Calu3 (cell line): Measurements from ENCODE around the gene STIMATE. TPM values are rescaled to one million over a fixed set of nuclear protein-coding genes. Genes with fewer than 3 reads are reported as not detected.
A peak's percentile ranks its signal among the peaks of the same experiment; 100 is the strongest.

Experiments used
- BruUV-seq: library from RNA; stranded (reverse); fragments of 400-500 nt; replicated peaks from 2 replicates; lab custom pipeline; 2021; lab: Mats Ljungman, UMichigan
- CTCF ChIA-PET: fragments of 300-600 bp; sonication (Branson Sonifier 250); formaldehyde crosslinking; loops from one replicate; lab custom pipeline; 2022; ENCODE audit warnings: antibody characterized with exemption; lab: Charles Lee
- DNase-seq: peaks from one replicate; pipeline ENCODE4 v3.0.0; 2022
- H3K27ac Mint-ChIP-seq: one replicate; pipeline ENCODE4 v1.8.0; 2022; ENCODE audit warnings: mixed read lengths; ENCODE audit not compliant: unreplicated experiment
- H3K27me3 Mint-ChIP-seq: one replicate; pipeline ENCODE4 v1.8.0; 2022; ENCODE audit warnings: mixed read lengths; ENCODE audit not compliant: unreplicated experiment
- H3K36me3 Mint-ChIP-seq: one replicate; pipeline ENCODE4 v1.8.0; 2022; ENCODE audit warnings: mild to moderate bottlenecking, moderate library complexity, mixed read lengths; ENCODE audit not compliant: insufficient read depth, unreplicated experiment
- H3K4me1 Mint-ChIP-seq: one replicate; pipeline ENCODE4 v1.8.0; 2022; ENCODE audit warnings: mild to moderate bottlenecking, low read depth, mixed read lengths; ENCODE audit not compliant: unreplicated experiment
- H3K4me3 Mint-ChIP-seq: one replicate; pipeline ENCODE4 v1.8.0; 2022; ENCODE audit warnings: mild to moderate bottlenecking, low read depth, moderate library complexity, mixed read lengths; ENCODE audit not compliant: unreplicated experiment
- H3K9me3 Mint-ChIP-seq: one replicate; pipeline ENCODE4 v1.8.0; 2022; ENCODE audit warnings: low read depth, mixed read lengths; ENCODE audit not compliant: unreplicated experiment
- intact Hi-C: fragments of 100-400 bp; cut with micrococcal nuclease; formaldehyde crosslinking; loops from one replicate; pipeline ENCODE4 v1.10.0; 2022; ENCODE audit not compliant: unreplicated experiment
- total RNA-seq: library from RNA; stranded (reverse); gene quantifications from 2 replicates; pipeline ENCODE4 v1.2.3, GENCODE V29; 2022
- TF ChIP-seq, protein P1 (sequence below): fragments of 200-600 bp; IDR thresholded peaks from one replicate; pipeline ENCODE4 v1.8.0; 2022; ENCODE audit warnings: antibody characterized with exemption; ENCODE audit not compliant: unreplicated experiment

Gene STIMATE
- total RNA-seq, 1 experiment from 2014 or later: 11.7 TPM

DNA sequence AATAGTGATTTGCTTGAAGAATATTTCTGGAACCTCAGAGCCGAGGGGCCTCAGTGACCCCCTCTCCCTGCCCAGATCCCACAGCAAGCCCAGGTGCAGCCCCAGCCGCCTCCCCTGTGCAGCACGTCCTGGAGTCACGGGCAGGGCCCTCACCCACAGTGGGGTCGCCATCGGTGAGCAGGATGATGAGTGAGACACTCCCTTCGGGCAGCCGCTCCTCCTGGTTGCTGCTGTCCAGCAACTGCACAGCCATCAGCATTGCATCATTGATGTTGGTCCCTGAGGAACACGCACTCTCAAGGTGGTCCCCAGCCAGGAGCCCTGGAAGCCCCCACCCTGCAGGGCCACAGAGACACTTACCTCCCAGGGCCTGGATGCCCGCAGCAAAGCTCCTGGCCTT, 73.3 kb downstream of the STIMATE start:
- no TSS peak for BruUV-seq
- TF ChIP-seq, protein P1, sequence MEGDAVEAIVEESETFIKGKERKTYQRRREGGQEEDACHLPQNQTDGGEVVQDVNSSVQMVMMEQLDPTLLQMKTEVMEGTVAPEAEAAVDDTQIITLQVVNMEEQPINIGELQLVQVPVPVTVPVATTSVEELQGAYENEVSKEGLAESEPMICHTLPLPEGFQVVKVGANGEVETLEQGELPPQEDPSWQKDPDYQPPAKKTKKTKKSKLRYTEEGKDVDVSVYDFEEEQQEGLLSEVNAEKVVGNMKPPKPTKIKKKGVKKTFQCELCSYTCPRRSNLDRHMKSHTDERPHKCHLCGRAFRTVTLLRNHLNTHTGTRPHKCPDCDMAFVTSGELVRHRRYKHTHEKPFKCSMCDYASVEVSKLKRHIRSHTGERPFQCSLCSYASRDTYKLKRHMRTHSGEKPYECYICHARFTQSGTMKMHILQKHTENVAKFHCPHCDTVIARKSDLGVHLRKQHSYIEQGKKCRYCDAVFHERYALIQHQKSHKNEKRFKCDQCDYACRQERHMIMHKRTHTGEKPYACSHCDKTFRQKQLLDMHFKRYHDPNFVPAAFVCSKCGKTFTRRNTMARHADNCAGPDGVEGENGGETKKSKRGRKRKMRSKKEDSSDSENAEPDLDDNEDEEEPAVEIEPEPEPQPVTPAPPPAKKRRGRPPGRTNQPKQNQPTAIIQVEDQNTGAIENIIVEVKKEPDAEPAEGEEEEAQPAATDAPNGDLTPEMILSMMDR: no peak
- intact Hi-C loops: no loop called here
- H3K27ac Mint-ChIP-seq: no peak overlapping the region
- no peaks in the 10 kb centered on the region for H3K27me3 Mint-ChIP-seq
- no peak overlapping the region for H3K4me3 Mint-ChIP-seq
- no peak for DNase-seq
- H3K9me3 Mint-ChIP-seq: no peaks in the 10 kb centered on the region
- no peaks in the 10 kb centered on the region for H3K36me3 Mint-ChIP-seq
- CTCF ChIA-PET: no interaction called here
- peaks cover 14% of the 10 kb centered on the region for H3K4me1 Mint-ChIP-seq

DNA sequence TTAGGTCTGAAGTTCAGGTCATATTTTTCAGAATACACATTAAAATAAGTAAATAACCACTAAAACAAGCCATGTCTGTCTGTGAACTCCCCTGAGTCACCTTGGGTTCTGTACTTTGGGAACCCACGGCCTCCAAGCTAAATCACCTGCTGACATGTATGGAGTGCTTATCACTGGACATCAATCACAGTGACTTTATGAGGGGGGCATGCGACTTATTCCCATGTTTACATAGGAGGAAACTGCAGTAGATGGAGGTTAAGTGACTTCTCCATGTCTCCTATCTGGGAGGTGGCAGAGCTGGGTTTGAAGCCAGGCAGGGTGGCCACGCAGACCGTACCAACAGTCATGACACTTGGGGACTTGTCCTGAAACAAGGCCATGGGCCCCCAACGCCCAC, 75.0 kb downstream of the STIMATE start:
- Mint-ChIP-seq H3K4me1 (peaks cover 4% of the 10 kb centered on the region), H3K9me3 (no peaks in the 10 kb centered on the region), H3K27me3 (no peaks in the 10 kb centered on the region), H3K36me3 (no peaks in the 10 kb centered on the region), H3K4me3 (no peak overlapping the region), H3K27ac (no peak overlapping the region)
- CTCF ChIA-PET: no interaction called here
- no peak for DNase-seq
- intact Hi-C loops: no loop called here
- BruUV-seq: no TSS peak
- TF ChIP-seq, protein P1: no peak

DNA sequence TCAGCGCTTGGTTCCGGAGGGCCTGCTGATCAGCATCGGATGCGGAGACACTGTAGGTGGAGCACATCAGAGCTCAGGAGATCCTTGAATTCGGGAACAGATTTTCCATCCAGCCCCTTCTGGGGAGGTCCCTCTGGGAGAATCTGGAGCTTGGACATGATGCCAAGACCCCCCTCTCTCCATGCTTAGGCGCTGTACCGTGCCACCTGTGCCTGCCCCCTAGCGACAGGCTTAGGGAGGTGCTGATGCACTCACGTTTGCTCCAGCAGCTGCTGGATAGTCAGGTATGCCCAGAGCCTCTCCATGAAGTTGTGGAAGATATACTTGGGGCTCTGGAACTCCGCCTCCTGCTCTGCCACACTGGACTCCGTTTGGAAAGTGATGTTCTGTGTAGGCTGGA, 76.6 kb downstream of the STIMATE start:
- CTCF ChIA-PET: interaction anchor here (0.6 to 1.1 kb wide), 4 partner anchors 9 to 50 kb away, joined by 3 read pairs; partner anchors contain the start of gene NEK4
- no peaks in the 10 kb centered on the region for H3K9me3 Mint-ChIP-seq
- no peaks in the 10 kb centered on the region for H3K36me3 Mint-ChIP-seq
- H3K4me1 Mint-ChIP-seq: no peaks in the 10 kb centered on the region
- intact Hi-C loops: no loop called here
- BruUV-seq: no TSS peak
- no peak overlapping the region for H3K27ac Mint-ChIP-seq
- peak; percentile 49 for DNase-seq
- no peaks in the 10 kb centered on the region for H3K27me3 Mint-ChIP-seq
- no peak overlapping the region for H3K4me3 Mint-ChIP-seq
- TF ChIP-seq, protein P1: peak; percentile 74

DNA sequence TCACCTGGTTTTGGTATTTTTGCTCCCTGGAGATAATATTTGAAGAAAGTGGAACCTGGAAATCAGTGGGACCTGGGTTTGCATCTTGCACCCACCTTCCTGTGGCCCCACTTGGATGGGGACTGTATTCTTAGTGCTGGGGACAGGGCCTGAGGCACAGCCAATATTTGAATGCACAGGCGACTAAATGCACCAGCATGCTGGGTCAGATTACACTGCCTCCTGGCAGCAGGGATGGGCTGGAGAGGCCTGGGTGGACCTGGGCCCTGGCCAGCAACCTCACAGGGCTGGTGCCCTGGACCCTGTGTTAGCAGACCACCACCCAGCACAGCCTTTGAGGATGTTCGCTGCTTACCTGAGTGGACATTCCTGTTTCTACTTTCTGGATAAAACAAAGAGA, 77.4 kb downstream of the STIMATE start:
- BruUV-seq: no TSS peak
- no peaks in the 10 kb centered on the region for H3K4me1 Mint-ChIP-seq
- H3K9me3 Mint-ChIP-seq: no peaks in the 10 kb centered on the region
- no peak for DNase-seq
- CTCF ChIA-PET: no interaction called here
- H3K36me3 Mint-ChIP-seq: no peaks in the 10 kb centered on the region
- intact Hi-C loops: no loop called here
- H3K27me3 Mint-ChIP-seq: no peaks in the 10 kb centered on the region
- TF ChIP-seq, protein P1: no peak
- no peak overlapping the region for H3K27ac Mint-ChIP-seq
- no peak overlapping the region for H3K4me3 Mint-ChIP-seq
